Hepatocyte (in vitro differentiated cells): Measurements from ENCODE around the gene FAM222A. TPM values are rescaled to one million over a fixed set of nuclear protein-coding genes. Genes with fewer than 3 reads are reported as not detected.

Experiments used
- DNase-seq: peaks from one replicate; pipeline ENCODE4 v3.0.0-alpha.2; 2016; ENCODE audit warnings: low spot score
- H2AFZ ChIP-seq: fragments of 200-600 bp; sonication (generic); 2 replicates; pipeline ENCODE4 v1.6.0; 2016; ENCODE audit warnings: antibody characterized with exemption, mild to moderate bottlenecking
- H3K27ac ChIP-seq: fragments of 200-600 bp; sonication (generic); 2 replicates; pipeline ENCODE4 v1.5.1; 2016; ENCODE audit warnings: mild to moderate bottlenecking
- H3K27me3 ChIP-seq: fragments of 200-600 bp; sonication (generic); 2 replicates; pipeline ENCODE4 v1.6.1; 2016
- H3K36me3 ChIP-seq: fragments of 200-600 bp; sonication (generic); replicated peaks from 2 replicates; pipeline ENCODE4 v1.5.1; 2016; ENCODE audit warnings: low read depth; ENCODE audit not compliant: insufficient read depth
- H3K4me1 ChIP-seq: fragments of 200-600 bp; sonication (generic); 2 replicates; pipeline ENCODE4 v1.5.1; 2016; ENCODE audit warnings: mild to moderate bottlenecking, moderate library complexity; ENCODE audit not compliant: insufficient read depth
- H3K4me2 ChIP-seq: fragments of 200-600 bp; sonication (generic); 2 replicates; pipeline ENCODE4 v1.6.0; 2016
- H3K4me3 ChIP-seq: fragments of 200-600 bp; sonication (generic); 2 replicates; pipeline ENCODE4 v1.5.1; 2016; ENCODE audit warnings: mild to moderate bottlenecking
- H3K79me2 ChIP-seq: fragments of 200-600 bp; sonication (generic); 2 replicates; pipeline ENCODE4 v1.6.0; 2017; ENCODE audit warnings: mild to moderate bottlenecking
- H3K9me2 ChIP-seq: fragments of 200-600 bp; sonication (generic); replicated peaks from 2 replicates; pipeline ENCODE4 v1.6.0; 2017; ENCODE audit warnings: mild to moderate bottlenecking; ENCODE audit not compliant: insufficient read depth
- H3K9me3 ChIP-seq: fragments of 200-600 bp; sonication (generic); 2 replicates; pipeline ENCODE4 v1.5.1; 2016; ENCODE audit warnings: low read depth, mild to moderate bottlenecking
- H4K20me1 ChIP-seq: fragments of 200-600 bp; sonication (generic); 2 replicates; pipeline ENCODE4 v1.6.0; 2016; ENCODE audit warnings: mild to moderate bottlenecking; ENCODE audit not compliant: insufficient read depth, poor library complexity, severe bottlenecking
- CTCF ChIP-seq: fragments of 200-600 bp; sonication (generic); IDR thresholded peaks from 2 replicates; pipeline ENCODE4 v1.5.1; 2016; ENCODE audit warnings: antibody characterized with exemption, mild to moderate bottlenecking; ENCODE audit not compliant: poor library complexity
- EZH2 ChIP-seq: fragments of 200-600 bp; sonication (generic); IDR thresholded peaks from 2 replicates; pipeline ENCODE4 v1.6.1; 2016; ENCODE audit warnings: antibody characterized with exemption, mild to moderate bottlenecking, borderline replicate concordance
- EZH2phosphoT487 ChIP-seq: fragments of 200-600 bp; sonication (generic); IDR thresholded peaks from one replicate; pipeline ENCODE4 v1.6.1; 2018; ENCODE audit warnings: antibody characterized with exemption, mild to moderate bottlenecking, low read depth, moderate library complexity; ENCODE audit not compliant: unreplicated experiment, severe bottlenecking
- WGBS: methylation state at CpG from one replicate; pipeline ENCODE4 v1.1.6; 2016; ENCODE audit warnings: low lambda C conversion rate; ENCODE audit errors: missing lambda C conversion rate; 5-methylcytosine and 5-hydroxymethylcytosine counted together
- polyA plus RNA-seq: library from polyadenylated mRNA; unstranded; fragments of >200 nt; fragmentation: Nextera tagmentation; extraction: Ambion mirVana; gene quantifications from 2 replicates; pipeline ENCODE4 v1.2.1, GENCODE V29; 2016
- total RNA-seq: library from RNA; depleted of rRNA; stranded (reverse); fragments of >200 nt; gene quantifications from 2 replicates; pipeline ENCODE4 v1.2.3, GENCODE V29; 2014

Gene FAM222A
- total and polyA plus RNA-seq, 2 experiments from 2014 or later, result 7.4 to 11.3 TPM

GRCh38 chr12:109753959-109754358 is 40.3 kb downstream of the FAM222A start:
- no peak overlapping the region for H3K27ac ChIP-seq
- no peak overlapping the region for H2AFZ ChIP-seq
- no peaks in the 10 kb centered on the region for H3K27me3 ChIP-seq
- no peak for DNase-seq
- TF ChIP-seq EZH2, result no peak
- TF ChIP-seq CTCF, result no peak
- H3K4me3 ChIP-seq, result no peak overlapping the region
- H3K36me3 ChIP-seq, result no peaks in the 10 kb centered on the region
- peaks cover 16% of the 10 kb centered on the region for H3K4me1 ChIP-seq
- H3K9me3 ChIP-seq, result peaks cover 7% of the 10 kb centered on the region
- no peaks in the 10 kb centered on the region for H4K20me1 ChIP-seq
- H3K79me2 ChIP-seq, result peaks cover 5% of the 10 kb centered on the region
- H3K9me2 ChIP-seq, result no peaks in the 10 kb centered on the region
- WGBS, result 42% methylated on average over 2 of the region's 2 CpGs
- H3K4me2 ChIP-seq, result no peak overlapping the region

- TF ChIP-seq EZH2phosphoT487 (no peak), EZH2 (no peak), CTCF (no peak)
- H3K9me2 ChIP-seq, result no peaks in the 10 kb centered on the region
- peaks cover 3% of the 10 kb centered on the region for H3K79me2 ChIP-seq
- H2AFZ ChIP-seq, result no peak overlapping the region
- H3K27ac ChIP-seq, result no peak overlapping the region
- no peak overlapping the region for H3K4me2 ChIP-seq
- WGBS, result 92% methylated on average over 1 of the region's 1 CpG
- peaks cover 7% of the 10 kb centered on the region for H3K9me3 ChIP-seq
- H4K20me1 ChIP-seq, result no peaks in the 10 kb centered on the region
- H3K4me3 ChIP-seq, result no peak overlapping the region
- H3K36me3 ChIP-seq, result no peaks in the 10 kb centered on the region
- DNase-seq, result no peak
- no peaks in the 10 kb centered on the region for H3K27me3 ChIP-seq
- peaks cover 16% of the 10 kb centered on the region for H3K4me1 ChIP-seq
Observed at GRCh38 chr12:109756457-109756856, 42.8 kb downstream of the FAM222A start.

- peaks cover 7% of the 10 kb centered on the region for H3K9me3 ChIP-seq
- WGBS, result 93% methylated on average over 9 of the region's 11 CpGs
- peaks cover 3% of the 10 kb centered on the region for H3K79me2 ChIP-seq
- no peak overlapping the region for H3K27ac ChIP-seq
- no peaks in the 10 kb centered on the region for H3K9me2 ChIP-seq
- H3K36me3 ChIP-seq, result no peaks in the 10 kb centered on the region
- no peaks in the 10 kb centered on the region for H4K20me1 ChIP-seq
- DNase-seq, result no peak
- no peak overlapping the region for H2AFZ ChIP-seq
- no peak overlapping the region for H3K4me2 ChIP-seq
- TF ChIP-seq EZH2phosphoT487, result no peak
- H3K4me1 ChIP-seq, result peaks cover 8% of the 10 kb centered on the region
- H3K4me3 ChIP-seq, result no peak overlapping the region
- H3K27me3 ChIP-seq, result no peaks in the 10 kb centered on the region
Observed at GRCh38 chr12:109757671-109758265, 44.1 kb downstream of the FAM222A start.

- Histone ChIP-seq H3K36me3 (no peaks in the 10 kb centered on the region), H3K27me3 (no peaks in the 10 kb centered on the region), H4K20me1 (no peaks in the 10 kb centered on the region), H3K79me2 (peaks cover 3% of the 10 kb centered on the region), H3K9me3 (peaks cover 7% of the 10 kb centered on the region), H3K9me2 (no peaks in the 10 kb centered on the region), H3K4me1 (peaks cover 6% of the 10 kb centered on the region), H3K4me2 (no peak overlapping the region), H2AFZ (no peak overlapping the region), H3K27ac (no peak overlapping the region), H3K4me3 (no peak overlapping the region)
- no peak for DNase-seq
- TF ChIP-seq EZH2phosphoT487 (no peak), CTCF (no peak), EZH2 (no peak)
- WGBS, result 87% methylated on average over 15 of the region's 15 CpGs
Observed at GRCh38 chr12:109758426-109759420, 45.1 kb downstream of the FAM222A start.
